ENCODE data around the gene ATP6V0D1.

GRCh38 chr16:67461600-67462278, 19.2 kb downstream of the ATP6V0D1 start:
- TF ChIP-seq YY1 (tag by site-specific recombination; IDR thresholded peaks at IDR 0.05), result no peak
- TF ChIP-seq ZNF560 (tag by site-specific recombination; IDR thresholded peaks at IDR 0.05; ENCODE audit: borderline replicate concordance), result no peak
- TF ChIP-seq MYNN (tag by site-specific recombination; IDR thresholded peaks at IDR 0.05; ENCODE audit: borderline replicate concordance), result no peak
- no peak for TF ChIP-seq REPIN1 (tag by site-specific recombination; IDR thresholded peaks at IDR 0.05; ENCODE audit: low read depth)
- no peak for TF ChIP-seq CTCF (tag by site-specific recombination; IDR thresholded peaks at IDR 0.05)
- TF ChIP-seq ZNF558 (tag by site-specific recombination; IDR thresholded peaks at IDR 0.05), result no peak
- no peak for TF ChIP-seq PRDM1 (tag by site-specific recombination; IDR thresholded peaks at IDR 0.05)
- TF ChIP-seq ZBTB49 (tag by site-specific recombination; IDR thresholded peaks at IDR 0.05; ENCODE audit: low read depth), result no peak
- TF ChIP-seq ZNF416 (tag by site-specific recombination; IDR thresholded peaks at IDR 0.05), result no peak
- no peak for TF ChIP-seq ZBTB1 (tag by site-specific recombination; IDR thresholded peaks at IDR 0.05)
- TF ChIP-seq WT1 (tag by site-specific recombination; IDR thresholded peaks at IDR 0.05), result no peak
- no peak for TF ChIP-seq ZNF114 (tag by site-specific recombination; IDR thresholded peaks at IDR 0.05)
